GM23338 (cell line): ENCODE data around the gene KRIT1. TPM values are rescaled to one million over a fixed set of nuclear protein-coding genes. Genes with fewer than 3 reads are reported as not detected.

Source experiments
- ATAC-seq: fragments of 200-7000 bp; cut with Tn5 transposase; 3 replicates; pipeline ENCODE4 v1.9.1; 2020
- DNase-seq: peaks from one replicate; pipeline ENCODE4 v3.0.0-alpha.2; 2015; ENCODE audit warnings: low spot score
- H2AFZ ChIP-seq: fragments of 200-600 bp; sonication (generic); 2 replicates; pipeline ENCODE4 v1.8.0; 2016; ENCODE audit warnings: antibody characterized with exemption, mild to moderate bottlenecking, moderate library complexity
- H3F3A ChIP-seq: fragments of 200-600 bp; sonication (generic); replicated peaks from 2 replicates; pipeline ENCODE4 v1.8.0; 2017; ENCODE audit warnings: antibody characterized with exemption, mixed run types, low read depth
- H3K27ac ChIP-seq: fragments of 200-600 bp; sonication (generic); 2 replicates; pipeline ENCODE4 v1.6.1; 2016; ENCODE audit warnings: low read depth
- H3K27me3 ChIP-seq: fragments of 200-600 bp; sonication (generic); 2 replicates; pipeline ENCODE4 v1.8.0; 2016; ENCODE audit warnings: mild to moderate bottlenecking, mixed run types, moderate library complexity; ENCODE audit not compliant: insufficient read depth
- H3K36me3 ChIP-seq: fragments of 200-600 bp; sonication (generic); 2 replicates; pipeline ENCODE4 v1.8.0; 2016; ENCODE audit warnings: mild to moderate bottlenecking; ENCODE audit not compliant: insufficient read depth
- H3K4me1 ChIP-seq: fragments of 200-600 bp; sonication (generic); 2 replicates; pipeline ENCODE4 v1.8.0; 2016; ENCODE audit warnings: mild to moderate bottlenecking, moderate library complexity; ENCODE audit not compliant: insufficient read depth
- H3K4me2 ChIP-seq: fragments of 200-600 bp; sonication (generic); 2 replicates; pipeline ENCODE4 v1.7.1; 2017; ENCODE audit warnings: mixed run types
- H3K4me3 ChIP-seq: fragments of 200-600 bp; sonication (generic); 2 replicates; pipeline ENCODE4 v1.6.1; 2016; ENCODE audit warnings: mixed run types
- H3K79me2 ChIP-seq: fragments of 200-600 bp; sonication (generic); replicated peaks from 2 replicates; pipeline ENCODE4 v1.8.0; 2017; ENCODE audit warnings: mild to moderate bottlenecking; ENCODE audit not compliant: insufficient read depth
- H3K9me2 ChIP-seq: fragments of 200-600 bp; sonication (generic); 2 replicates; pipeline ENCODE4 v1.8.0; 2017; ENCODE audit not compliant: insufficient read depth
- H4K20me1 ChIP-seq: fragments of 200-600 bp; sonication (generic); replicated peaks from 2 replicates; pipeline ENCODE4 v1.8.0; 2017; ENCODE audit warnings: mild to moderate bottlenecking; ENCODE audit not compliant: insufficient read depth
- H3K27ac Mint-ChIP-seq: 2 replicates; pipeline ENCODE4 v1.8.0; 2020; ENCODE audit warnings: inconsistent platforms, mild to moderate bottlenecking, moderate library complexity, mixed read lengths
- H3K27me3 Mint-ChIP-seq: 3 replicates; pipeline ENCODE4 v1.8.0; 2022; ENCODE audit warnings: low read depth, mild to moderate bottlenecking, moderate library complexity, mixed read lengths, inconsistent platforms; ENCODE audit not compliant: insufficient read depth, poor library complexity
- H3K36me3 Mint-ChIP-seq: 3 replicates; pipeline ENCODE4 v1.8.0; 2021; ENCODE audit warnings: low read depth, mild to moderate bottlenecking, inconsistent platforms, moderate library complexity, mixed read lengths
- H3K4me1 Mint-ChIP-seq: 3 replicates; pipeline ENCODE4 v1.8.0; 2020; ENCODE audit warnings: mild to moderate bottlenecking, inconsistent platforms, mixed read lengths
- H3K4me3 Mint-ChIP-seq: 3 replicates; pipeline ENCODE4 v1.8.0; 2021; ENCODE audit warnings: moderate library complexity, mild to moderate bottlenecking, inconsistent platforms, mixed read lengths
- H3K9me3 Mint-ChIP-seq: 3 replicates; pipeline ENCODE4 v1.8.0; 2020; ENCODE audit warnings: moderate library complexity, mild to moderate bottlenecking, inconsistent platforms, mixed read lengths
- CTCF ChIP-seq, 2 experiments: fragments of 200-600 bp in 1 of 2; sonication (generic) in 1 of 2; conservative IDR thresholded peaks; 2 replicates each; pipeline versions ENCODE4 v1.5.1 to v1.6.1; 2016 to 2017; ENCODE audit warnings: antibody characterized with exemption in 2 of 2, low read depth in 2 of 2, mild to moderate bottlenecking in 2 of 2, moderate library complexity in 1 of 2
- ETS1 ChIP-seq: IDR thresholded peaks from 2 replicates; pipeline ENCODE4 v1.6.1; 2016; ENCODE audit warnings: antibody characterized with exemption
- EZH2 ChIP-seq: fragments of 200-600 bp; sonication (generic); IDR thresholded peaks from one replicate; pipeline ENCODE4 v1.8.0; 2017; ENCODE audit warnings: antibody characterized with exemption, mild to moderate bottlenecking, low read depth; ENCODE audit not compliant: unreplicated experiment
- EZH2phosphoT487 ChIP-seq: fragments of 200-600 bp; sonication (generic); IDR thresholded peaks from one replicate; pipeline ENCODE4 v1.8.1; 2018; ENCODE audit warnings: antibody characterized with exemption; ENCODE audit not compliant: unreplicated experiment
- JUNB ChIP-seq: IDR thresholded peaks from one replicate; pipeline ENCODE4 v1.6.1; 2016; ENCODE audit warnings: antibody characterized with exemption; ENCODE audit not compliant: unreplicated experiment
- NANOG ChIP-seq: IDR thresholded peaks from 2 replicates; pipeline ENCODE4 v1.6.1; 2016; ENCODE audit warnings: antibody characterized with exemption, borderline replicate concordance
- POLR2AphosphoS5 ChIP-seq: IDR thresholded peaks from 2 replicates; pipeline ENCODE4 v1.6.1; 2016; ENCODE audit warnings: antibody characterized with exemption, low read depth
- REST ChIP-seq: IDR thresholded peaks from one replicate; pipeline ENCODE4 v1.6.1; 2018; ENCODE audit warnings: antibody characterized with exemption; ENCODE audit not compliant: unreplicated experiment
- ZNF114 ChIP-seq: fragments of 250-450 bp; sonication (Bioruptor Pico); IDR thresholded peaks from 2 replicates; pipeline ENCODE4 v1.5.0; 2020; ENCODE audit warnings: mild to moderate bottlenecking, moderate library complexity
- ZNF331 ChIP-seq: fragments of 250-450 bp; sonication (Bioruptor Pico); IDR thresholded peaks from 2 replicates; pipeline ENCODE4 v1.5.0; 2020; ENCODE audit warnings: low read depth, mild to moderate bottlenecking, moderate library complexity
- ZNF462 ChIP-seq: fragments of 250-450 bp; sonication (Bioruptor Pico); IDR thresholded peaks from 2 replicates; pipeline ENCODE4 v1.5.0; 2020; ENCODE audit warnings: mild to moderate bottlenecking, moderate library complexity
- polyA plus RNA-seq: library from polyadenylated mRNA; unstranded; fragments of >200 nt; fragmentation: Nextera tagmentation; extraction: Ambion mirVana; gene quantifications from 2 replicates; pipeline ENCODE4 v1.2.1, GENCODE V29; 2016
- total RNA-seq: library from RNA; depleted of rRNA; stranded (reverse); fragments of >200 nt; shearing (Covaris generic); gene quantifications from 2 replicates; pipeline ENCODE4 v1.2.3, GENCODE V29; 2014

Gene KRIT1
- total and polyA plus RNA-seq, 2 experiments from 2014 or later = 51.2 to 54.3 TPM

GRCh38 chr7:92156990-92157389 lies 88.7 kb downstream of the KRIT1 start:
- no peaks in the 10 kb centered on the region for H3K9me2 ChIP-seq
- no peaks in the 10 kb centered on the region for H3K79me2 ChIP-seq
- no peak overlapping the region for H3K4me2 ChIP-seq
- no peak overlapping the region for H3K27ac Mint-ChIP-seq
- H3K4me3 Mint-ChIP-seq = no peak overlapping the region
- H3K9me3 Mint-ChIP-seq = no peaks in the 10 kb centered on the region
- peaks cover 2% of the 10 kb centered on the region for H3K27me3 Mint-ChIP-seq
- no peak overlapping the region for H3K27ac ChIP-seq
- no peaks in the 10 kb centered on the region for H3K36me3 ChIP-seq
- no peaks in the 10 kb centered on the region for H3K36me3 Mint-ChIP-seq
- no peaks in the 10 kb centered on the region for H3F3A ChIP-seq
- no peaks in the 10 kb centered on the region for H3K27me3 ChIP-seq
- H3K4me1 Mint-ChIP-seq = no peaks in the 10 kb centered on the region
- DNase-seq (no peak), ATAC-seq (no peak)
- no peaks in the 10 kb centered on the region for H3K4me1 ChIP-seq
- H2AFZ ChIP-seq = no peak overlapping the region
- TF ChIP-seq ZNF114 (CRISPR knock-in tag) = no peak
- no peak for TF ChIP-seq EZH2
- no peak for TF ChIP-seq ZNF331 (CRISPR knock-in tag)
- no peak for TF ChIP-seq CTCF (conservative IDR thresholded peaks at IDR 0.05; ENCODE audit: low read depth in 2 of 2)
- no peak for TF ChIP-seq POLR2AphosphoS5
- TF ChIP-seq NANOG = no peak
- TF ChIP-seq REST = no peak
- TF ChIP-seq EZH2phosphoT487 = no peak
- TF ChIP-seq ETS1 = no peak
- TF ChIP-seq JUNB = no peak
- TF ChIP-seq ZNF462 = no peak
- no peaks in the 10 kb centered on the region for H4K20me1 ChIP-seq
- no peak overlapping the region for H3K4me3 ChIP-seq
